ENCODE data around the gene CEP68.

CEP68 gene

GRCh38 chr2:65059071-65059470 is 2.9 kb downstream of the CEP68 start:
- TF ChIP-seq CTCF (conservative IDR thresholded peaks at IDR 0.05; ENCODE audit: low read length): no peak
- no peak overlapping the region for H3K4me3 ChIP-seq (ENCODE audit: low read length)
- no peak for DNase-seq (ENCODE audit: low read depth)

DNA sequence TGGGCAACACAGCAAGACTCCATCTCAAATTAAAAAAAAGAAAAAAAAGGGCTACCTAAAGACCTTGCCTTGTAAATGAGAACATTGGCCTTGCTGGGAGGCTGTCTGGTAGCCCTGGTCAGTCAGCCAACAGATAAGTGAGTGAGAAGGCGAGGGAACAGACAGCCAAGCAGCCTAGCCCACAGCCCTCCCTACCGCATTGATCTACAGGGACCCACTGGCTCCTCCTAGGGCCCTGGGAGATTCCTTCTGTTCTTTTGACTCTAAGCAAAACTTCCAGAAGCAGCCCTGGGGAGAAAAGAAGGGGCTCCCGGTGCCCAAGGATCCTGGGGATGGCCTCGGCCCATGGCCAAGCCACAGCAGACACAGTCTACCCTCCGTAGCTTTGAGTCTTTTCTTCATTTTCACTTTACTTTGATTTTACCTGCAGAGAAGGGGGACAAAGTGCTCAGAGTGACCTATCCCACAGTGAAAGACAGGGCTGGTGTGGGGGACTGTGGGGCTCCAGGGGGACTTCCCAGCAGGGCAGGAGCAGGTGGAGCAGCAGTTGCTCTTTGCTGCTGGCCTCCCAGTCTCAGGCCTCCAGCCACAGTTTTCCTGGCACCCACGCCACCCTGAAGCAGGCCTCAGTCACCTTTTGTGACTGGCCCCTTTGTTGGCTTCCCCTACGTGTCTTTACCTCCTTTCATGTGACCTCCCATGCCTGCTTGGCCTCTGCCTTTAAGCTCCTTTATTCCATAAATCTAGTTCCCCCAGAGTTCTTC is 5.1 kb downstream of the CEP68 start:
- H3K4me3 ChIP-seq (ENCODE audit: low read length): no peak overlapping the region
- no peak for TF ChIP-seq CTCF (conservative IDR thresholded peaks at IDR 0.05; ENCODE audit: low read length)
- DNase-seq (ENCODE audit: low read depth): no peak

GRCh38 chr2:65061910-65062339 is 5.7 kb downstream of the CEP68 start:
- H3K4me3 ChIP-seq (ENCODE audit: low read length): no peak overlapping the region
- TF ChIP-seq CTCF (conservative IDR thresholded peaks at IDR 0.05; ENCODE audit: low read length): no peak
- DNase-seq (ENCODE audit: low read depth): no peak

DNA sequence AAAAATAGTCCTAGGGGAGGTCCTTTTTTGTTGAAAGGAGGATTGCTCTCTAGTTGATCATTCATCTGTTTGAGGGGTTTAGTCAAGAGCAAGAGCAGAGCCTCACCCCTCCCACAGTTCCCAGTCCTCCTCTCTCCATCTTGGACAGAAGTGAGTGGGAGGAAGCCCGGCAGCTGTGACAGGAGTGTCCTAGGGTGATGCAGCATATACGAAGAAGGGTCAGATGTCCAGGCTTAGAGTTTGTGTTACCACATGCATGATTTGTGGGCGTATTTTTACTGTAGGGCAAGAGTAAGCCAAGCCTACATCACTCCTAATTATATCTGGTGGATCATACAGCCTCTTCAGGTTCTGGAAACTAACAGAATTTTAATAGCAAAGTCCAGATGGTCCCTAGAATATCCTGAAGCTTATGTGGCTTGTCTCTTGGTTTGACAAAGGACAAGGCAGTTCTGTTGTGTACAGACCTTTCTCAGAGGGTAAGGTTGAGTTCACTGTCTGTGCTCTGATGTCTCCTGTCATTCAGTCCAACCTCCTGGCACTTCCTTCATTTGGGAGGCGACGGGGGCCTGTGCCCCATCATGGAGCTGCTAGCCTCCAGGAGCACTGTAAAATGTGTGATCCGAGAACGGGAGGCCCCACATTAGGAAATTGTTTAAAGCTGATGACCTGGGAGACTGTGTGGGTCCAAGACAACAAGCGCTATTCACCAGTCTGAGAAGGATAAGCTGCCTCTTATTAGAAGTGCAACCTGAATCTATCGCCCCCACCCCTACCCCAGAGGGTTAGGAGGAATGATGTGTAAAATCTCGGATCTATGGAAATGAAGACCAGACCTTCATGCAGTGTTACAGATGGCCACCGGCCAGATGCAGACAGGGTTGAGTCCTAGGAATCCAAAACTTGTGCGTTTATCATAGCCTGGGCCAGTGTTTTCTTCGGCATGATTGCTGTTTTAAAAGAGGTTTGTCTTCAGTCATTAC is 6.9 kb downstream of the CEP68 start:
- TF ChIP-seq CTCF (conservative IDR thresholded peaks at IDR 0.05; ENCODE audit: low read length): no peak; the same call in 1 of the 2 replicates
- no peak overlapping the region for H3K4me3 ChIP-seq (ENCODE audit: low read length)
- peak; percentile 50 for DNase-seq (ENCODE audit: low read depth)

GRCh38 chr2:65064728-65065552 is 8.7 kb downstream of the CEP68 start:
- peak overlapping the region; percentile 16; the same call in 1 of the 2 replicates for H3K4me3 ChIP-seq (ENCODE audit: low read length)
- TF ChIP-seq CTCF (conservative IDR thresholded peaks at IDR 0.05; ENCODE audit: low read length): peak; percentile 70
- peak; percentile 94 for DNase-seq (ENCODE audit: low read depth)

GRCh38 chr2:65067806-65068553 is 11.8 kb downstream of the CEP68 start:
- no peak overlapping the region for H3K4me3 ChIP-seq (ENCODE audit: low read length)
- DNase-seq (ENCODE audit: low read depth): no peak
- TF ChIP-seq CTCF (conservative IDR thresholded peaks at IDR 0.05; ENCODE audit: low read length): no peak

Data from AG10803 (cell line).